IPS DF 4.7 (cell line): Measurements from ENCODE around the gene HAGHL.
"Not testable (repeated sequence)": the region's sequence is repeated elsewhere in the genome, so short reads cannot be mapped to it uniquely, and the experiment has no call there.

Source experiments
- DNase-seq: peaks from one replicate; pipeline ENCODE4 v3.0.0-alpha.2; 2013; ENCODE audit warnings: low spot score; ENCODE audit errors: extremely low read depth

The HAGHL gene

DNA sequence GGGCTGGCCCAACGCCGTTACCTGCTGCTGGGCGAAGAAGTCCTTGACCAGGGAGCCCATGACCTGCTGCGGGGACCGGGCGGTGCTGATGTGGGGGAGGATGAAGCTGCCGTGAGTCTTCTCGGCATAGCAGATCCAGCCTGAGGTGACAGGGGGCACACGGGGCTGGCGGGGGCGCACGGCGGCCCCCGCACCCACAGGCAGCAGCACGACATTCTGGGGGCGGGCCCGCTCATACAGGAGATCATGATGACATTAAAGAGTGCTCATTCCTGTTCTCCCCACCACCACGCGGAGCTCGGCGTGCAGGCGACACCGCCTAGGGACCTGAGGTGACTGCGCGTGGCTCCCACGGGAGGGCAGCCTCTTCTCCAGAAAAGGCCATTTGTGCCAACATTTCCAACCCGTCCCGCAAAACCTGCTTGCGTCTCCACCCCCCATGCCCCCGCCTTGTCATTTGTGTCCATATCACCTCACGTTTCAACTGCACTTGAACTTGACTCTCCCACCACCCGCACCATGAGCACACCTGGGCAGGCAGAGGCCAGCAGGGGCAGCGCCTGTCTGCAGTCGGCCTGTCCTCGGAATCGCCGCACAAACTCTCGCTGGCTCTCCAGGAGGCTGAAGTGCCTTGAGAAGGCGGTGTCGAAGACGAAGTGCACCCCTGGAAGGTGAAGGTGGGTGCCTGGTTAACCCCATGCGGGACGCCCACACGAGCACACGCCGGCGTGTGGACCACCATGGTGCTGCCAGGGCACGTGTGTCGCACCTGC lies 7.5 kb downstream of the HAGHL start:
- DNase-seq = no peak

DNA sequence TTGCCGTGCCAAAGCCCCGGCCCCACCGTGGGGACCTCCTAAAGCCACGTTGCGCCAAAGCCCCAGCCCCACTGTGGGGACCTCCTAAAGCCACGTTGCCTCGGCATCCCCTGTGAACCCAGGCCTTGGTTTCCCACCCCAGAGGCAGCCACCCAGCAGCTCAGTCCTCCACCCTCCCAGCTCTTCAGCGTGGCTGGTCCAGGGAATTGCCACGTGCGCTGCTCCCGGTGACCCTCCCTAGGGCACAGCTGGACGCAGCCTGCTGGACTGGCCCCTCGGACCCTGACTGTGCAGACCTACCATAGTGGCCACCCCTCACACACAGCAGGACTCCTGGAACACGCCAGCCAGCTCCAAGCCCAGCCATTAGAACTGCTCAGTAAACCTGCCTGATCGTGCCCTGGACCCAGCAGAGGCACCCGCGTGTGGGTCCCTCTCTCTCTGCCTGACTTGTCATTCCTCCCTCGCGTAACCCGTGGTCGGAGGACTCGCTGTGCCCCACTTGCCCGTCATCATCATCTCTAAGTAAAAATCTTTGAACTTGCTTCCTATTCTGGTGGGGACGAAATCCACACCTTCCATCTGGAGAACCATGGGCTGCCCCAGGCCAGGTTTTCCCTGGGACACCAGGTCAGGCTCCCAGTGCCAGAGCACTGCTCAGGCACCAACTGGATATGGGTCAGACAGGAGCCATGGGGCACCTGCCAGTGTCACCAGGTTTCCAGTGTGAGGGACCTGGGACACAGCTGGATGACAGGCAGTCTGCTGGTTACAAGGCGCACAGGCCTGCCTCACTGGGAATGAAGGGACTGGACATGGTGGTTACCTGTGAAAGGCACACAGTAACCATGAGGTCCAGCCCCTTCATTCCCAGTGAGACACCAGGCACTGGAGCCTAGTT lies 8.3 kb downstream of the HAGHL start:
- DNase-seq = no peak

DNA sequence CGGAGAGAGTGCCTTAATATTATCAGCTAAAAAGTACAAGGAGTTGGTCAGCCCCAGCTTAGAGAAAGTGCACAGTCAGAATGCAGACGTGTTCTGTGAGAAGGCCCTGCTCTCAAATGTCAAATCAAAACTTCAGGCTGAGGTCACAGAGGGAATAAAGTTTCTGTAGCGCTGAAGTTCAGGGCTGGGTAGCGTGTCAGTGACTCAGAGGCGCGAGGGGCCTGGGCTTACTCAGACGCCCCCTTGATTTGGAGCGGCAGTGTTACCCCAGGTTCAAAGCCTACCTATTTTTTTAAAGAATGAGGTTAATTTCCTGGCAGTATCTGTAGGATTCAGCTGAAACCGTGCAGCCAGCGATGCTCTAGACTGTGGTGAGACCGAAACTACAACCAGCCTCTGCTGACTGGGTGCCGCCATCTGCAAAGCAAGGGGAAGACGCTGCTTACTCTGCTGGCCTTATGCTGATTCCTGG lies 9.1 kb downstream of the HAGHL start:
- DNase-seq = no peak

DNA sequence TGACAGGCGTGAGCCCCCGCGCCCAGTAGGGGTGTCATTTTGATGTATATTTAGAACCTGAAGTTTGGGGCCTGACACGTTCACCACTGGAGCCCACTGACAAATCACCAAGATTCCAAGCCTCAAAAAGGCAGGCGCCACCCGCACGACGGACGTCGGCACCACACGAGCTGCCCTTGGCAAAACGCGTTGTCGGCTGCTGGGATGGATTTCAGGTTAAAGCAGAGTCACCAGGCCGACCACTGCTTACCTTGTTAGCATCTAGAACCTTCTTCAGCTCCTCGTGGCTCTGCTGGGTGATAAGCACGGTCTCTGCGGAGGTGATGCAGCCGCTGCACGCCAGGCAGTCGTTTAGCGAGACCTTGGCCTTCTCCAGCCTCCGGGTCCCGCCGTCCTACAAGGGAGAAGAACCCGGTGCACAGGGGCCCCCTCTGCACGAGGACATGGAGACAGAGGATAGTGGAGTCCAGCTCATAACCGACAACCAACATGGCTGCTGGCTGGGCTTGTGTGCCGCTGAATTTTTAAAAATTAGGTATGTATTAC lies 10.1 kb downstream of the HAGHL start:
- no peak for DNase-seq

DNA sequence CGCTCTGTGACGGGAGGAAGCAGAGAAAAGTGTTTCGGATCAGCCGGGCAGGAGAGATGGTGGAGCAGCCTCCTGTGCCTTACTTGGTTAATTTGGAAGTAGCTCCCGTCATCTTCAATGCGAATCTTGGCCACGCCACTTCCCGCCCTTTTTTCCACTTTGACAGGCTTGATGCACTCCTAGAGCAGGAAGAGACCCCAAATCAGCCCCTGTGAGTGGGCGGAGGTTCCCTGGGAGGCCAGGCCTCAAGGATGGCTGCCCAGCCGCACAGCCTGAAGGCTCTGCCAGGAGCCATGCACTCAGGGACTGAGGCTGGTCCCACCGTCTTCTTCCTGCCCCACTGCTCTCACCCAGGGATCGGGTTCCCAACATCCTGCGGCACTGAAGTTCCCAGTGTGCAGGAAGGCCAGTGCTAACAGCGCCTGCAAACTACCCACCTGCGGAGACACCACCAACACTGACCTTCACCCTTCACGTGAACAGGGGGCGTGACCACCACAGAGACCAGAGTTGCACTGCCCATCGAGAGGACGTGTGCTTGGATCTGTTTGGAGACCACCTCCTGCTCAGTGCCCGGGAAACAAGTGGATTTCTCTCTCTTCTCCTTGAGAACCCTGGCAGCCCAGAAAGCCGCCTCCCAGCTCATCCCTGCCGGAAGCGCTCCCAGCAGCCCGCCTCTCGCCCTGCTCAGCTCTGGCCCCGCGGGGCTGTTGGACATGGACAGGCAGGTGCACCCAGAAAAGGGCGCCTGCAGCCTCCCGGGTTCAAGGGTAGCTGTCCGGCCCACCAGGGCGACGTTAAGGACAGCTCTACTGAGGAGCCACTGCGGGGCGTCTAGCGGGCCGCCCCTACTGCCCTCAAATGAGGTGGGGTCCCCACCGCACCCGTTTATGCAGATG lies 12.9 kb downstream of the HAGHL start:
- no peak for DNase-seq

DNA sequence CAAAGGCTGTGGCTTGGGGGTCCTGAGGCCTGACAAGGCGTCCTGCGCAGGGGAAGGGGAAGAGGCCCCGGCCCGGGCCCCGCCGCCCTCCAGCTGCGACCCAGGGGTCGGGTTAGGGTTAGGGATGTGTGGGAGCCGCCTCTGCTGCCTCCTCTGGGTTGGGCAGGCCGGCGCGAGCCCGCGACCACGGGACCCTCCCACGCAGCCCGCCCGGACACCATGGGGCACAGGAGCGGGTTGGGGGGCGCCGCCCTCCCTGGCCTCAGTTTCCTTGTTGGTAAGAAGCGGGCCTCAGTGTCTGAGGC lies 13.5 kb downstream of the HAGHL start:
- no peak for DNase-seq

DNA sequence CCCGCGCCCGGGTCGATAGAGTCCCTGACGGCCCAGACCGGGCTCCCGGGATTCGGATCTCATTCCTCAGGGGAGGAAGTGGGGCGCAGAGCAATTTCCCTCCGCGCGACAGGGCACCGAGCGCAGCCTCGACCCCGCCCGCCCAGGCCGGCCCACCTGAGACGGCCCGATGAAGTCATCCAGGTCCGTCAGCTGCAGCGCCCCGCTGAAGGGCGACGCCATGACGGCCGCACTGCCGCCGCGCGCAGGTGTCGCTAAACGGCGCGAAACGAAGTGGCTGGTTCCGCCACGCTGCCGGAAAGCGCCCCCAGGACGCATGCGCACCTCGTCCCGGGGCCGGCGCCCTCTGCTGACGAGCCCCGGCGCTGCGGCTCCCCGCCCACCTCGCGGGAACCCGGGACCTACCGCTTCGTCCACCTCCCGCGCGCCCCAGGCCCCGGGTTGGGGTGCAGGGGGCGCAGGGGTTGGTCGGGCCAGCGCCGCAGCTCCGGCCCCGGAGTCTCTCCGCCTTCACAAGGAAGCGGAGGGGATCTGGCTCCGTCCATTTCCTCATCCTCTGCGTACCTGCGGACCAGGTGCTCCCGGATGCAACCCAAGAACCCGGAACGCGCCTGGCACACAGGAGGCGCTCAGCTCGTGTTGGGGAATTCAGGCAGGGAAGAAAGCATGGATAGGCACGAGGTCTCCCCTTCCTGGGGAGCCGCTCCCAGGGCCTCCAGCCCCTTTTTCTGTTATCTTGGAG lies 14.0 kb downstream of the HAGHL start, which contains the start of gene CIAO3:
Gene CIAO3, minus strand, starts transcription at position 234 of the 742 bp plus-strand sequence. Its CDS starts 12 bp downstream, at position 222.
- DNase-seq = no peak

DNA sequence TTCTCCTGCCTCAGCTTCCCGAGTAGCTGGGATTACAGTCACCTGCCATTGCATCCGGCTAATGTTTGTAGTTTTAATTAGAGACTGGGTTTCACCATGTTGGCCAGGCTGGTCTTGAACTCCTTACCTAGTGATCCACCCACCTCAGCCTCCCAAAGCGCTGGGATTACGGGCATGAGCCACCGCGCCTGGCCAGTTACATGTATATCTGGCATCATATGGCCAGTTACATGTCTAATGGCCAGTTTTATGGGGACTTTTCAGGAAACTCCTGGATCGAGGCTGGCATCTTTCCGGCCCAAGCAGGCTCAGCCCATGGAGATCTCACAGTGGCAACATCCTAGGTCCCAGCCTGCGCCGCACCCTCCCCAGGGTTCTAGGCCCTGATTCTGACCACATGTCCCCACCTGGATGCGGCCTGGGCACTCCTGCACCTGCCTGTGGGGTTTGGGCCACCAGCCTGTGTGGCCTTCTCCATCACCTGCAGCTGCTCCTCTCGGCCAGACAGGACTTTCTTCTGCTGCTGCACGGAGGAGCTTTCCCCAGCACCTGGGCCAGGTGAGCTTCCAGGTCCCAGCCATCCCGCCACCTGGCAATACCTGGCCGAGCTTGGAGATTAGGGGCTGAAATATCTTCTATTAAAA lies 15.2 kb downstream of the HAGHL start:
- DNase-seq = no peak

DNA sequence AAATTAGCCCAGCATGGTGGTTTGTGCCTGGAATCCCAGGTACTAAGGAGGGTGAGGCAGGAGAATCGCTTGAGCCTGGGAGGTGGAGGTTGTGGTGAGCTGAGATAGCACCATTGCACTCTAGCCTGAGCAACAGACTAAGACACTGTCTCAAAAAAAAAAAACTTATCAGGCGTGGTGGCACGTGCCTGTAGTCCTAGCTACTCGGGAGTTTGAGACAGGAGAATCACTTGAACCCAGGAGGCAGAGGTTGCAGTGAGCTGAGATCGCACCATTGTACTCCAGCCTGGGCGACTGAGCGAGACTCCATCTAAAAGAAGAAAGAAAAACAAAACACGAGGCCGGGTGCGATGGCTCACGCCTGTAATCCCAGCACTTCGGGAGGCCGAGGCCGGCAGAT lies 16.0 kb downstream of the HAGHL start:
- not testable (repeated sequence) for DNase-seq

DNA sequence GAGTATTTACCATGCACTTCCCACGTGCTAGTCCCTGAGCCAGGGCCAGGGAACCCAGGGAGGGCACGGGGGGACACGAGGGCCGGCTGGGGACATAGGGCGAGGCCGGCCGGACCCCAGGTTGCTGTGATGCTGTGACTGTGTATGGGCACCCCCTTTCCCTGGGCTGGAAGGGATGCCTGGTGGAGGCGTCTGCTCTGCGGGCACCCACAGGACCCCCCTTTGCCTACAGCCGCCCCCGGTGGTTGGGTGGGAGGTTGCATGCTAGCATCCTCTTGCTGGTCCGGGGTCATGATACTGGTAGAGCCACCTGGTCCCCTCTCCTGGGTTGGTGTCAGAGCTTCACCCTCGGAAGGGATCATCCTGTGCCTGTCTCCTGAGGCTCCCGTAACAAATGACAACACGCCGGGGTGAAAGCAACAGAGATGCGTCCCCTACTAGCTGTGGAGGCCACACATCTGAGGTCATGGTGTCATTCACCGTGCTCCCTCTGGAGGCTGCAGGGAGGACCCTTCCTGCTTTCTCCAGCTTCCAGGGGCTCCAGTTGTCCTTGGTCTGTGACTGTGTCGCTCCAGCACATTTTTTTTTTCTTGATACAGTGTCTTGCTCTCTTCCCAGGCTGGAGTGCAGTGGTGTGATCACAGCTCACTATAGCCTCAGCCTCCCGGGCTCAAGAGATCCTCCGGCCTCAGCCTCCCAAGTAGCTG lies 17.0 kb downstream of the HAGHL start:
- no peak for DNase-seq

DNA sequence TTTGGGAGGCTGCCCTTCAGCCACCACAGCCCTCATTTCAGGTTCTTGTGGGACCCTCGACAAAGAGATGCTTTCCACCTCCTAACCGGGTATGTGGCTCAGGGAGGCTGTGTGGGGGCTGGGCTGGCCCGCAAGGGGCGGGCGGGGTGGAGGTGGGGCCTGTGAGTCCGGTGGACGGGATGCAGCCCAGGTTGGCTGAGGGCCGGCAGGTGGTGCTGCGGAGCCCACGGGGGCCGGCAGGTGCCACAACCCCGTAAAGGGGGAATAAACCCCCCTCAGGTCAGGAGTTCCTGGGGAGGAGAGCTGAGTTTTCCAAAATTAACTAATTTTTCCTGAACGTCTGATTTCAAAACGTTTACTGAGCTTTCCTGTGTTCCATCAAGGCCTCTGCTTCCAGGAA lies 18.8 kb downstream of the HAGHL start:
- no peak for DNase-seq

DNA sequence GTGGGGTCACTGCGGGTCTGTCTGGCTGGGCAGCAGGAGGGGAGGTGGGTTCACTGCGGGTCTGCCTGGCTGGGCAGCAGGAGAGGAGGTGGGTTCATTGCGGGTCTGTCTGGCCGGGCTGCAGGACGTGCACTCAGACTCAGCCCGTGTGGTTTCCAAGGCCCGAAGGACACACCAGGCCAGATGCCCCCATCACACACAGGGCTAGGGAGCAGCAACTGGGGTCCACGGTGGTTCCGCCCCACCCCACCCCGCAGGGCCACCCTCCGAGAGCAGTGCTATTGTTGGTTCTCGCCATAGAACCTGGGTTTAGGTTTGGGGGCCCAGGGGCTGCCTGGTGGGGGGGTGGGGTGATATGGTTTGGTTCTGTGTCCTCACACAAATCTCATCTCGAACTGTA lies 19.7 kb downstream of the HAGHL start:
- DNase-seq = no peak

DNA sequence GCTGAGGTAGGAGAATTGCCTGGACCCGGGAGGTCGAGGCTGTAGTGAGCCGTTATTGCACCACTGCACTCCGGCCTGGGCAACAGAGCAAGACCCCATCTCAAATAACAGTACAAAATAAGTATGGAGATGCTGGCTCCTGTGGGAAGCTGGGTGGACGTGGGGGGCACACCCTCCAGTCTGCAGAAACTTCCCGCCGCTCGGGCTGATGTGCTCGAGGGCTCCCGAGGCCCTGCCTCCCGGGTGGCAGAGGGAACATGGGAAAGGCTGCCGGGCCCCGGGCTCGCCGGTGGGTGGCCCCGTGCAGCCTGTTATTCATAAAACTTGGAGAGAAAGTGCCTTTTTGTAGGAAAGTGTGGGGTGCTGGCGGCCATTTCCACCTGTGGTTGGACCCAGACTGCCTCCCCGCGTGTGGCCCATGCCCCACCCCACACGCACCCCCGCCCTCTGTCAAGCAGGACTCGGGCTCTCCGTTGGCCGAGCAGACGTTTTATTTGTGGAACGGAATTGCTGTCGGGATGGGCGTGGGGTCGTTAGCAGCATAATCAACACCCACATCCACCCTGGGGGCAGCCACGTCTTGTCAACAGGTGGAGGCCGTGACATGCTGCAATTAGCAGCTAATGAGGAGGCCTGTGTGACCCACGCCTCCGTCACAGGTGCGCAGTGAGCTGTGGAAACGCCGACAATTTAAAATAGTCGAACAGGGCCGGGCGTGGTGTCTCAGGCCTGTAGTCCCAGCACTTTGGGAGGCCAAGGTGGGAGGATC lies 21.3 kb downstream of the HAGHL start:
- DNase-seq = no peak

DNA sequence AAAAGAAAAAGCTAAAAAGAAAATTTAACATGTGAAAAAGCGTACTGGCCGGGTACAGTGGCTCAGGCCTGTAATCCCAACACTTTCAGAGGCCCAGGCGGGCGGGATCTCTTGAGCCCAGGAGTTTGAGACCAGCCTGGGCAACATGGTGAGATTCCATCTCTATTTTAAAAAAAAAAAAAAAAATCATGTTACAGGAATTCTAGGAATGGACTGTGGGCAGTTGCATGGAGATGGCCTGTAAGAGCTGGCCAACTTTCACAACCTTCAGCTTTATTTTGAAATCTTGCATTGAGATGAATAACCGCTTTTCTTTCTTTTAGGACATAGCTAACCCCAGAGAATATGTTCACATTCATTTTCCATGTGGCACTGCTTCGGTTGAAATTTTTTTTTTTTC lies 22.1 kb downstream of the HAGHL start:
- no peak for DNase-seq

DNA sequence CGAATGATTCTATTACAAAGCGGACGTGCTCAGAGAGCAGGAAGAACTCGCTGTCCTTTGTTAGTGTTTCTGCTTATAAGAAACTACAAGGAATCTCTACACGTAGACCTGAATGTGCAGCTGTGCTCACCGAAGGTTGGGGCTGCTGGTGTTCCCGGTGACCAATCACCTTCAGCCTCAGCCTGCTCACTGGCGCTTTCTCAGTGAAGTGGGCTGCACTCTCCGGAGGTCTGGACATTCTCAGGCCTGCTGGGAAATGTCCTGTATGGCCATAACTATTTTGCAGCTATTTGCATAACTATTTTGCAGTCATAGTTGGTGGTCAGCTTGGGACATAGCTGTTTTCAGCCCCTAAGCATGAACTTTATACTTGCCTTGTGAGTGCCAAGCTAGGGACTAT lies 23.6 kb downstream of the HAGHL start:
- no peak for DNase-seq

DNA sequence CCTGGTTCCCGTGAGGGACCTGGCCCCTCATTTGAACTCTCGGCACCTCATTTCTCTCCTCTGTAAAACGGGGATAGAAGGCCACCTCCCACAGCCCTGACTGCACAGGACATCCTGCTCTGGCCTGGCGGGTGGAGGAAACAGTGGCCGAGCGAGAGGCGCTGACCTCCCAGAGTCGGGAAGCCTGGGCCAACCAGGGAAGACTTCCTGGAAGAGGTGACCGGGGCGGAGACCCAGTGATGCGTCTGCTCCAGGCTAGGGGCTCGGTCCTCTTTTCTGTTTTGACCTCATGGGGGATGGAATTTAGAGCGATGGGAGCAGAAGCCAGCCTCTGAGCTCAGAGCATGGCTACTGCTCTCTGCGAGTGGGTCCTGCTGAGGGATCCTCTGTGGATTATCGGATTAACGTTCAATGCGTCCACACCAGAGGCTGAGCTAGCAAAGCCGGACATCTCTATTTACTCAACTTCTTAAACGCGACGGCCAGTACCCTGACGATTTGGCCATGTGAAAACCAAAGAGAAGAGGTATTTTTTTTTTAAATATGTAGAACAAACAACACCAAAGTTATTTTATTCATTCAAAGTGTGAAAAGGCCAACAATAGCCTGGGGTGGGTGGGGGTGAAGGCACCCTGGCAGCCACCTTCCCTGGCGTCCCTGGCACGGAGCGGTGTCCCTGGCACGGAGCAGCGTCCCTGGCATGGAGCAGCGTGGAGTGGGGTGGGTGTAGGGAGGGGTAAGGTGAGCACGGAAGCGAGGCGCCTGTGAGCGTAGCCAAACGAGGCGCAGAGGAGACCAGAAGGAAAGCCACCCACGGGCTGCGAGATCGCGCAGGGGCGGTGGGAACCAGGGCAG lies 24.5 kb downstream of the HAGHL start:
- no peak for DNase-seq

DNA sequence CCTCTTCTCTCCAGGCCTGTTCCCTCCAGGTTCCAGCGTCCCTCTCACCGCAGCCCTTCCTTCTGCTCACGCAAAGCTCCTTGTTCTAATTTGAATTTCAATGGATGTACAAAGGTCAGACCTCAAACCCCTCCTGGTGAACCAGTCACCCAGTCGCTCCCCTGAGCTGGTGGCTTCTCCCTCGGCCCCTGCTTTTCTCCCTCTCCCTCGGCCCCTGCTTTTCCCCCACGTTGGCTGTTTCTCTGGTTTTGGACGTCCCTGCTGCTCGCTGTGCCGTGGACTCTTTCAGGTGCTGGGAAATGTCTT lies 25.1 kb downstream of the HAGHL start:
- no peak for DNase-seq

DNA sequence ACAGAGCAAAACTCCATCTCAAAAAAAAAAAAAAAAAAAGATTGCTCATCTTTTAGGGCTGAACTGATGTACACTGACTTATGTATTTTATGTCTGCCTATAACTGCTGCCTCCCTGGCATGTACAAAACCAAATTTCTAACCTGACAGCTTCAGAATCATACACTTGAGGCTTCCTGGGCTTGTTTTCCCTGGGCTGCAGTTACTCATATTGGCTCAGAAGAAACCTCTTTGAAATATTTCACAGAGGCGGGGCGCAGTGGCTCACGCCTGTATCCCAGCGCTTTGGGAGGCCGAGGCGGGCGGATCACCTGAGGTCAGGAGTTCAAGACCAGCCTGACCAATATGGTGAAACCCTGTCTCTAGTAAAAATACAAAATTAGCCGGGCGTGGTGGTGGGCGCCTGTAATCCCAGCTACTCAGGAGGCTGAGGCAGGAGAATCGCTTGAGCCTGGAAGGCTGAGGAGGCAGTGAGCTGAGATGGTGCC lies 27.3 kb downstream of the HAGHL start:
- DNase-seq = not testable (repeated sequence)
